Measurements from ENCODE around the gene UBTD1.
A peak's percentile ranks its signal among the peaks of the same experiment; 100 is the strongest.

The UBTD1 gene

GRCh38 chr10:97483506-97483905 is 15.2 kb upstream of the UBTD1 start:
- no peak overlapping the region for H3K27ac ChIP-seq
- TF ChIP-seq ZFX (IDR thresholded peaks at IDR 0.05; ENCODE audit: borderline replicate concordance) (no peak), CTCF (IDR thresholded peaks at IDR 0.05) (no peak)

- TF ChIP-seq CTCF (IDR thresholded peaks at IDR 0.05) (no peak), ZFX (IDR thresholded peaks at IDR 0.05; ENCODE audit: borderline replicate concordance) (no peak)
- no peak overlapping the region for H3K27ac ChIP-seq
Measured at GRCh38 chr10:97483921-97484320, 14.8 kb upstream of the UBTD1 start.

GRCh38 chr10:97485647-97486281 is 13.0 kb upstream of the UBTD1 start:
- TF ChIP-seq ZFX (IDR thresholded peaks at IDR 0.05; ENCODE audit: borderline replicate concordance) = no peak
- TF ChIP-seq CTCF (IDR thresholded peaks at IDR 0.05) = no peak
- H3K27ac ChIP-seq = no peak overlapping the region

- no peak overlapping the region for H3K27ac ChIP-seq
- TF ChIP-seq CTCF (IDR thresholded peaks at IDR 0.05) (no peak), ZFX (IDR thresholded peaks at IDR 0.05; ENCODE audit: borderline replicate concordance) (no peak)
Measured at GRCh38 chr10:97490592-97490991, 8.1 kb upstream of the UBTD1 start.

GRCh38 chr10:97494151-97494550 is 4.6 kb upstream of the UBTD1 start:
- no peak overlapping the region for H3K27ac ChIP-seq
- TF ChIP-seq ZFX (IDR thresholded peaks at IDR 0.05; ENCODE audit: borderline replicate concordance) = no peak
- TF ChIP-seq CTCF (IDR thresholded peaks at IDR 0.05) = no peak

GRCh38 chr10:97494863-97495506 is 3.7 kb upstream of the UBTD1 start:
- no peak overlapping the region for H3K27ac ChIP-seq
- TF ChIP-seq CTCF (IDR thresholded peaks at IDR 0.05) (no peak), ZFX (IDR thresholded peaks at IDR 0.05; ENCODE audit: borderline replicate concordance) (no peak)

GRCh38 chr10:97497572-97498075 is 1.1 kb upstream of the UBTD1 start:
- peak overlapping the region; percentile 91 for H3K27ac ChIP-seq
- TF ChIP-seq ZFX (IDR thresholded peaks at IDR 0.05; ENCODE audit: borderline replicate concordance) (no peak), CTCF (IDR thresholded peaks at IDR 0.05) (no peak)

All from 22Rv1 (cell line).